Measurements from ENCODE around the gene C1QTNF4. TPM values are rescaled to one million over a fixed set of nuclear protein-coding genes. Genes with fewer than 3 reads are reported as not detected.

The C1QTNF4 gene
- total and polyA plus RNA-seq, 9 of the 15 experiments (the other 6 are each of a cell fraction or from before 2014, with no cell fraction given), result not detected

GRCh38 chr11:47578524-47579494, 15.4 kb downstream of the C1QTNF4 start, which contains the start of the genes KBTBD4 and NDUFS3 (continued):
- TF ChIP-seq CBFA2T2 (conservative IDR thresholded peaks at IDR 0.05), result no peak
- TF ChIP-seq ZNF583 (CRISPR knock-in tag; IDR thresholded peaks at IDR 0.05), result no peak
- TF ChIP-seq KAT2B (IDR thresholded peaks at IDR 0.05; ENCODE audit: low read depth, low read length), result no peak
- no peak for TF ChIP-seq ZNF274 (IDR thresholded peaks at IDR 0.05; ENCODE audit: borderline replicate concordance, low read depth, low read length)
- 0 out of 2 replicates have a peak, but pooled peaks have one; percentile 42 for TF ChIP-seq SMARCA4 (IDR thresholded peaks at IDR 0.05)
- TF ChIP-seq PTTG1 (tag; IDR thresholded peaks at IDR 0.05; ENCODE audit: low read depth), result no peak
- TF ChIP-seq RBM22 (IDR thresholded peaks at IDR 0.05; ENCODE audit: low read depth, low read length, poor library complexity, severe bottlenecking), result peak; percentile 99
- TF ChIP-seq PYGO2 (tag; IDR thresholded peaks at IDR 0.05), result no peak
- TF ChIP-seq ATF7 (IDR thresholded peaks at IDR 0.05), result peak; percentile 88
- no peak for TF ChIP-seq CAMTA2 (CRISPR knock-in tag; conservative IDR thresholded peaks at IDR 0.05)
- no peak for TF ChIP-seq POLR3G (IDR thresholded peaks at IDR 0.05; ENCODE audit: extremely low read depth, insufficient read length, insufficient replicate concordance)
- no peak for TF ChIP-seq HNRNPL (IDR thresholded peaks at IDR 0.05; ENCODE audit: low read depth, low read length)
- peak; percentile 95 for TF ChIP-seq HCFC1 (IDR thresholded peaks at IDR 0.05; ENCODE audit: low read depth, low read length)
- TF ChIP-seq RFX5 (IDR thresholded peaks at IDR 0.05; ENCODE audit: low read depth, low read length), result no peak
- TF ChIP-seq STAT5A (IDR thresholded peaks at IDR 0.05; ENCODE audit: borderline replicate concordance, low read length), result peak; percentile 54; the same call in 1 of the 2 replicates
- no peak for TF ChIP-seq ZNF280A (IDR thresholded peaks at IDR 0.05; ENCODE audit: low read depth, partially characterized antibody)
- TF ChIP-seq MECOM (CRISPR knock-in tag; IDR thresholded peaks at IDR 0.05), result no peak
- TF ChIP-seq IFI16 (CRISPR knock-in tag; IDR thresholded peaks at IDR 0.05), result no peak
- TF ChIP-seq ZNF511 (CRISPR knock-in tag; IDR thresholded peaks at IDR 0.05), result peak; percentile 84
- no peak for TF ChIP-seq GTF3C2 (IDR thresholded peaks at IDR 0.05; ENCODE audit: borderline replicate concordance, extremely low read depth, insufficient read length)
- TF ChIP-seq DMBX1 (CRISPR knock-in tag; IDR thresholded peaks at IDR 0.05; ENCODE audit: borderline replicate concordance), result no peak

Measured in K562 (cell line).